ENCODE data around the gene CCDC148.

GRCh38 chr2:158432117-158432516 lies 24.4 kb downstream of the CCDC148 start:
- TF ChIP-seq CTCF (IDR thresholded peaks at IDR 0.05; ENCODE audit: low read depth, low read length, poor library complexity, severe bottlenecking): no peak
- TF ChIP-seq EZH2phosphoT487 (IDR thresholded peaks at IDR 0.05; ENCODE audit: borderline replicate concordance, low read length): no peak
